ENCODE results near the gene SERPINH1.

DNA sequence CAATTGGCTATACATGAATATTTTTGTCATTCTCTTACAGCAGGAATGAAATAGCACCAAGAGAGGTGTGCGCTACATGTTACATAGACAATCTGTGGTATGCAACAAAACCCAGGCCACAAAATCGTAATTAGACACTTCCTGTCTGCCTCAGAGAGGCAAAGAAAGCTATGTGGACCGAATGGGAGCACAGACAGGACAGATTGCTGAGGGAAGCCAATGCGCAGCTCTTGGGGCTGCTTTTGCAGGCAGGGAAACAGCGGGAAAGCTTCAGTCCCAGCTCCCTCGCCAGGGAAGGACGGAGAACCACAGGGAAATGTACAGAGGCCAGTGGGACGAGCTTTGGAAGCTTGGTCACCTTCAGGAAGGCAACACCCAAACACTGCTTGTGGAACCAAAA lies 40.9 kb downstream of the SERPINH1 start:
- TF ChIP-seq, protein P1, sequence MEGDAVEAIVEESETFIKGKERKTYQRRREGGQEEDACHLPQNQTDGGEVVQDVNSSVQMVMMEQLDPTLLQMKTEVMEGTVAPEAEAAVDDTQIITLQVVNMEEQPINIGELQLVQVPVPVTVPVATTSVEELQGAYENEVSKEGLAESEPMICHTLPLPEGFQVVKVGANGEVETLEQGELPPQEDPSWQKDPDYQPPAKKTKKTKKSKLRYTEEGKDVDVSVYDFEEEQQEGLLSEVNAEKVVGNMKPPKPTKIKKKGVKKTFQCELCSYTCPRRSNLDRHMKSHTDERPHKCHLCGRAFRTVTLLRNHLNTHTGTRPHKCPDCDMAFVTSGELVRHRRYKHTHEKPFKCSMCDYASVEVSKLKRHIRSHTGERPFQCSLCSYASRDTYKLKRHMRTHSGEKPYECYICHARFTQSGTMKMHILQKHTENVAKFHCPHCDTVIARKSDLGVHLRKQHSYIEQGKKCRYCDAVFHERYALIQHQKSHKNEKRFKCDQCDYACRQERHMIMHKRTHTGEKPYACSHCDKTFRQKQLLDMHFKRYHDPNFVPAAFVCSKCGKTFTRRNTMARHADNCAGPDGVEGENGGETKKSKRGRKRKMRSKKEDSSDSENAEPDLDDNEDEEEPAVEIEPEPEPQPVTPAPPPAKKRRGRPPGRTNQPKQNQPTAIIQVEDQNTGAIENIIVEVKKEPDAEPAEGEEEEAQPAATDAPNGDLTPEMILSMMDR (IDR thresholded peaks at IDR 0.05) = no peak
- TF ChIP-seq POLR2A (IDR thresholded peaks at IDR 0.05) = no peak

Measured in testis (tissue), 2 donors.